MM.1S (cell line): ENCODE data around the gene C20orf141.
A peak's percentile ranks its signal among the peaks of the same experiment; 100 is the strongest.

Experiments used
- DNase-seq: peaks from one replicate; pipeline ENCODE4 v3.0.0-alpha.2; 2015
- H2AFZ ChIP-seq: fragments of 300-600 bp; sonication (generic); 2 replicates; pipeline ENCODE4 v1.6.0; 2016; ENCODE audit warnings: antibody characterized with exemption, low read length
- H3F3A ChIP-seq: fragments of 300-600 bp; sonication (generic); 2 replicates; pipeline ENCODE4 v1.6.1; 2016; ENCODE audit warnings: mild to moderate bottlenecking, antibody characterized with exemption, low read length, moderate library complexity, mixed read lengths; ENCODE audit not compliant: insufficient read depth
- H3K27ac ChIP-seq: fragments of 300-600 bp; sonication (generic); 2 replicates; pipeline ENCODE4 v1.5.1; 2016; ENCODE audit warnings: mild to moderate bottlenecking, low read length
- H3K27me3 ChIP-seq: fragments of 300-600 bp; sonication (generic); replicated peaks from 2 replicates; pipeline ENCODE4 v1.6.0; 2016; ENCODE audit warnings: low read length; ENCODE audit not compliant: insufficient read depth
- H3K36me3 ChIP-seq: fragments of 300-600 bp; sonication (generic); replicated peaks from 2 replicates; pipeline ENCODE4 v1.6.1; 2016; ENCODE audit warnings: mild to moderate bottlenecking, low read length, mixed read lengths; ENCODE audit not compliant: insufficient read depth
- H3K4me1 ChIP-seq: fragments of 300-600 bp; sonication (generic); 2 replicates; pipeline ENCODE4 v1.6.1; 2016; ENCODE audit warnings: low read length, mixed read lengths
- H3K4me2 ChIP-seq: fragments of 300-600 bp; sonication (generic); 2 replicates; pipeline ENCODE4 v1.6.0; 2016; ENCODE audit warnings: low read depth, low read length
- H3K4me3 ChIP-seq: fragments of 300-600 bp; sonication (generic); 2 replicates; pipeline ENCODE4 v1.5.1; 2016; ENCODE audit warnings: low read length, mixed read lengths
- H3K79me2 ChIP-seq: fragments of 300-600 bp; sonication (generic); 2 replicates; pipeline ENCODE4 v1.6.1; 2016; ENCODE audit warnings: mixed run types, low read length, mixed read lengths
- H3K9ac ChIP-seq: fragments of 300-600 bp; sonication (generic); 2 replicates; pipeline ENCODE4 v1.6.1; 2016; ENCODE audit warnings: low read length, mixed read lengths
- H3K9me2 ChIP-seq: fragments of 300-600 bp; sonication (generic); replicated peaks from 2 replicates; pipeline ENCODE4 v1.6.1; 2016; ENCODE audit warnings: mild to moderate bottlenecking, low read length, mixed read lengths; ENCODE audit not compliant: insufficient read depth
- H3K9me3 ChIP-seq: fragments of 300-600 bp; sonication (generic); replicated peaks from 2 replicates; pipeline ENCODE4 v1.6.1; 2016; ENCODE audit warnings: mild to moderate bottlenecking, low read length, mixed read lengths; ENCODE audit not compliant: insufficient read depth
- H4K20me1 ChIP-seq: fragments of 300-600 bp; sonication (generic); 2 replicates; pipeline ENCODE4 v1.6.1; 2016; ENCODE audit warnings: mild to moderate bottlenecking, low read length, moderate library complexity, mixed read lengths; ENCODE audit not compliant: insufficient read depth
- CTCF ChIP-seq: fragments of 300-600 bp; sonication (generic); IDR thresholded peaks from 2 replicates; pipeline ENCODE4 v1.5.1; 2016; ENCODE audit warnings: antibody characterized with exemption, low read length, mixed read lengths
- EZH2 ChIP-seq: fragments of 300-600 bp; sonication (generic); optimal IDR thresholded peaks from 2 replicates; pipeline ENCODE3; 2017; ENCODE audit warnings: low read depth, mild to moderate bottlenecking, antibody characterized with exemption, low read length, mixed read lengths
- EZH2phosphoT487 ChIP-seq: fragments of 300-600 bp; sonication (generic); IDR thresholded peaks from 2 replicates; pipeline ENCODE4 v1.6.1; 2018; ENCODE audit warnings: antibody characterized with exemption, low read length

Gene C20orf141

GRCh38 chr20:2816030-2816582 lies 1.3 kb downstream of the C20orf141 start, which contains the start of gene TMEM239:
Gene TMEM239 (plus strand): TSS chr20:2816364. CDS start chr20:2816555, 191 bp downstream.
- no peak within 1 kb of the TSS for H3K27ac ChIP-seq
- H2AFZ ChIP-seq, result no peak within 1 kb of the TSS
- no peak within 1 kb of the TSS for H3K9ac ChIP-seq
- H3K4me1 ChIP-seq, result no peaks in the 10 kb centered on the region
- H3K4me3 ChIP-seq, result no peak within 1 kb of the TSS
- no peak within 1 kb of the TSS for H3K4me2 ChIP-seq
- H3K36me3 ChIP-seq, result no peaks in the 10 kb centered on the region
- TF ChIP-seq EZH2 (no peak), EZH2phosphoT487 (no peak), CTCF (no peak)
- no peaks in the 10 kb centered on the region for H3F3A ChIP-seq
- no peaks in the 10 kb centered on the region for H3K9me2 ChIP-seq
- H3K27me3 ChIP-seq, result no peaks in the 10 kb centered on the region
- no peaks in the 10 kb centered on the region for H4K20me1 ChIP-seq
- no peaks in the 10 kb centered on the region for H3K79me2 ChIP-seq
- no peaks in the 10 kb centered on the region for H3K9me3 ChIP-seq
- DNase-seq, result no peak

- no peaks in the 10 kb centered on the region for H3K27me3 ChIP-seq
- no peak overlapping the region for H3K4me2 ChIP-seq
- H3K27ac ChIP-seq, result no peak overlapping the region
- no peaks in the 10 kb centered on the region for H4K20me1 ChIP-seq
- no peak overlapping the region for H2AFZ ChIP-seq
- H3K36me3 ChIP-seq, result no peaks in the 10 kb centered on the region
- H3F3A ChIP-seq, result no peaks in the 10 kb centered on the region
- no peak overlapping the region for H3K4me3 ChIP-seq
- no peak overlapping the region for H3K9ac ChIP-seq
- no peaks in the 10 kb centered on the region for H3K79me2 ChIP-seq
- H3K4me1 ChIP-seq, result no peaks in the 10 kb centered on the region
- no peaks in the 10 kb centered on the region for H3K9me3 ChIP-seq
- no peaks in the 10 kb centered on the region for H3K9me2 ChIP-seq
- peak; percentile 11 for TF ChIP-seq CTCF
- TF ChIP-seq EZH2phosphoT487, result no peak
- no peak for TF ChIP-seq EZH2
- no peak for DNase-seq
Observed at GRCh38 chr20:2816583-2817340, 2.0 kb downstream of the C20orf141 start.

- DNase-seq, result no peak
- Histone ChIP-seq H2AFZ (no peak overlapping the region), H3K9me3 (no peaks in the 10 kb centered on the region), H3K9me2 (no peaks in the 10 kb centered on the region), H4K20me1 (no peaks in the 10 kb centered on the region), H3F3A (no peaks in the 10 kb centered on the region), H3K4me1 (no peaks in the 10 kb centered on the region), H3K4me3 (no peak overlapping the region), H3K27me3 (no peaks in the 10 kb centered on the region), H3K27ac (no peak overlapping the region), H3K4me2 (no peak overlapping the region), H3K79me2 (no peaks in the 10 kb centered on the region), H3K36me3 (no peaks in the 10 kb centered on the region), H3K9ac (no peak overlapping the region)
- no peak for TF ChIP-seq EZH2phosphoT487
- no peak for TF ChIP-seq EZH2
- TF ChIP-seq CTCF, result no peak
Observed at GRCh38 chr20:2817341-2817726, 2.5 kb downstream of the C20orf141 start.
